BLaER1 treated with 17β-estradiol and CSF1 and Interleukin-3, amounts not matched to agents 10 nM and 100 nM (cell line): ENCODE results near the gene NTN3.
A peak's percentile ranks its signal among the peaks of the same experiment; 100 is the strongest.

Source experiments
- H3K27ac ChIP-seq, 11 experiments: shearing (Covaris generic); formaldehyde crosslinking; 2 replicates each; pipeline ENCODE4 v1.8.1; 2022
- H3K27me3 ChIP-seq, 11 experiments: shearing (Covaris generic); formaldehyde crosslinking; 2 replicates each; pipeline ENCODE4 v1.8.1; 2022
- H3K36me3 ChIP-seq, 11 experiments: shearing (Covaris generic); formaldehyde crosslinking; 2 replicates each; pipeline ENCODE4 v1.8.1; 2022
- H3K4me1 ChIP-seq, 10 experiments: shearing (Covaris generic); formaldehyde crosslinking; 2 replicates each; pipeline ENCODE4 v1.8.1; 2022
- H3K4me2 ChIP-seq, 11 experiments: shearing (Covaris generic); formaldehyde crosslinking; 2 replicates each; pipeline ENCODE4 v1.8.1; 2022
- H3K4me3 ChIP-seq, 10 experiments: shearing (Covaris generic); formaldehyde crosslinking; 2 replicates each; pipeline ENCODE4 v1.8.1; 2022
- H3K9ac ChIP-seq, 11 experiments: shearing (Covaris generic); formaldehyde crosslinking; 2 replicates each; pipeline ENCODE4 v1.8.1; 2022
- H3K9me3 ChIP-seq, 11 experiments: shearing (Covaris generic); formaldehyde crosslinking; replicated peaks in 1 of 11; 2 replicates each; pipeline ENCODE4 v1.8.1; 2022
- H4K20me1 ChIP-seq, 11 experiments: shearing (Covaris generic); formaldehyde crosslinking; 2 replicates each; pipeline ENCODE4 v1.8.1; 2022
- Cebpa-rat ChIP-seq, 11 experiments: shearing (Covaris generic); IDR thresholded peaks; 2 replicates each; pipeline ENCODE4 v1.8.1; 2022

NTN3 gene

DNA sequence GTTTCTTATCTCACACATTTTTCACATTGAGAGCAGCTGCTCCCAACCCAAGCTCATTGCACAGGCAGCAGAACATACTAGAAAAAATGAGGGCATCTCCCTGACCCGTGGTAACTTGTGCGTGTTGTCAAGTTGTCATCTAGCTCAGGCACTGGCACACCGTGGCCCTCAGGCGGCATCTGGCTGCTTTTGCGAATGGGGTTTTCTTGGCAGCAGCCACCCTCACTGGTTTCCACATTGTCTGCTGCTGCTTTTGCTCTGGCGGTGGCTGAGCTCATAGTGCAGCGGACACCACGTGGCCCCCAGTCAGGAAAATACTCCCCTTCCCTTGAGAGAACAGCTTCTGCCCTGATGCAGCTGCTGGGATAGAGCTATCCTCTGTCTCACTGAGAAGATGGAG, 20.6 kb upstream of the NTN3 start:
- H4K20me1 ChIP-seq: peaks cover 0 to 93% (median 61%) of the 10 kb centered on the region in 11 experiments; a peak in 15 of 22 replicates
- no peaks in the 10 kb centered on the region for H3K27me3 ChIP-seq
- H3K9me3 ChIP-seq: no peaks in the 10 kb centered on the region
- peaks cover 47 to 100% (median 97%) of the 10 kb centered on the region in 11 experiments for H3K36me3 ChIP-seq
- H3K27ac ChIP-seq: peak overlapping the region in 2 of 11 experiments; percentile 60 to 61; a peak in 2 of 22 replicates
- no peak for TF ChIP-seq Cebpa-rat (IDR thresholded peaks at IDR 0.05)
- H3K4me1 ChIP-seq: peaks cover 0 to 26% (median 21%) of the 10 kb centered on the region in 10 experiments; a peak in 19 of 20 replicates
- H3K4me2 ChIP-seq: peak overlapping the region in 7 of 11 experiments; percentile 40 to 64 (median 51); a peak in 8 of 22 replicates
- H3K4me3 ChIP-seq: no peak overlapping the region
- peak overlapping the region in 4 of 11 experiments; percentile 18 to 50 (median 46); a peak in 6 of 22 replicates for H3K9ac ChIP-seq

DNA sequence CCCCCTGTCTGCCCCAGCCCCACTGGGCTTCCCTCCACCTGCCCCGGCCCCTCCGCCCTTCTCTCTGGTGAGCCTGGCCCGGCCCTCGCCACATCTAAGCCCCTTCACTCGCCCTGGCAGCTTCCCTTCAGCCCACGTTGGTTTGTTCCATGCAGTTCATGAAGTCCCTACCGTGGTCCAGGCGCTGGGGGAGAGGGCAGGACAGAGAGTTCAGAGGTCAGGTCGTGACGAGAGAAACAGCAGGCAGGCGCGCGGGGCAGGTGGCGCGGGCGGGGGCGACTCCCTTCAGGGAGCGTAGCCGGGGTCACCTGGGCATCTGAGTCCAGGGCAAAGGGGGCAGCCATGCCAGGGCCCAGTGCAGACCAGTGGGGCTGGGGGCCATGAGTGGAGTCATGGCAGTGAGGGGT, 20.1 kb upstream of the NTN3 start:
- Histone ChIP-seq H3K4me3 (no peak overlapping the region), H3K4me1 (peaks cover 0 to 26% (median 21%) of the 10 kb centered on the region in 10 experiments; a peak in 19 of 20 replicates), H3K27me3 (no peaks in the 10 kb centered on the region), H3K4me2 (peak overlapping the region in 10 of 11 experiments; percentile 13 to 64 (median 44); a peak in 17 of 22 replicates), H3K9ac (peak overlapping the region in 7 of 11 experiments; percentile 18 to 57 (median 50); a peak in 12 of 22 replicates), H3K27ac (peak overlapping the region in 7 of 11 experiments; percentile 43 to 65 (median 50); a peak in 13 of 22 replicates), H4K20me1 (peaks cover 0 to 93% (median 63%) of the 10 kb centered on the region in 11 experiments; a peak in 15 of 22 replicates), H3K9me3 (no peaks in the 10 kb centered on the region), H3K36me3 (peaks cover 44 to 100% (median 97%) of the 10 kb centered on the region in 11 experiments)
- no peak for TF ChIP-seq Cebpa-rat (IDR thresholded peaks at IDR 0.05)

DNA sequence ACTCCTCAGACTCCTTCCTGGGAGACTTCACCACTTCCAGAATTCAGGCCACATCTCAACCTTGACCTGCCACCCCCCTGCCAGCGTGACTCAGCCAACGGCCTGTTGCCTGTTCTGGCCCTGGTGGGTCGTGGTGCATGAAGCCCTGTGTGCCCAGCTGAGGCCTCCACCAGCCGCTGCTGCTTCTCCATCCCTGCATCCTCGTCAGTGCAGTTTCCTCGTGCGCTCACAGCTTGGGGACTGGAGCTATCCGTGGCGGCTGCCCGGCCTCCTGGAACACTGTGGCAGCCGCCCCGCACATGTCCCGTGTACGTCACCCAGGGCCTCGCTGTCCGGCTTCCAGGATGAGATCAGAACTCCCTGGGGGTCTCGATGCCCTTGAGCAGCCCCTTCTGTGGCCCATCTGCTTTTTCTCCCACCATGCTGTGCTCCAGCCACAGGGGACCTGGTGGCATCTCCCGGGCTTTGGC, 19.2 kb upstream of the NTN3 start:
- Histone ChIP-seq H3K4me3 (no peak overlapping the region), H4K20me1 (peaks cover 0 to 93% (median 63%) of the 10 kb centered on the region in 11 experiments; a peak in 15 of 22 replicates), H3K9ac (peak overlapping the region in 8 of 11 experiments; percentile 18 to 60 (median 53); a peak in 13 of 22 replicates), H3K4me2 (peak overlapping the region in 9 of 11 experiments; percentile 2 to 64 (median 44); a peak in 18 of 22 replicates), H3K27ac (peak overlapping the region in 7 of 11 experiments; percentile 43 to 65 (median 52); a peak in 13 of 22 replicates), H3K4me1 (peaks cover 0 to 26% (median 21%) of the 10 kb centered on the region in 10 experiments; a peak in 19 of 20 replicates), H3K9me3 (no peaks in the 10 kb centered on the region), H3K27me3 (no peaks in the 10 kb centered on the region), H3K36me3 (peaks cover 43 to 100% (median 97%) of the 10 kb centered on the region in 11 experiments)
- TF ChIP-seq Cebpa-rat (IDR thresholded peaks at IDR 0.05): no peak

DNA sequence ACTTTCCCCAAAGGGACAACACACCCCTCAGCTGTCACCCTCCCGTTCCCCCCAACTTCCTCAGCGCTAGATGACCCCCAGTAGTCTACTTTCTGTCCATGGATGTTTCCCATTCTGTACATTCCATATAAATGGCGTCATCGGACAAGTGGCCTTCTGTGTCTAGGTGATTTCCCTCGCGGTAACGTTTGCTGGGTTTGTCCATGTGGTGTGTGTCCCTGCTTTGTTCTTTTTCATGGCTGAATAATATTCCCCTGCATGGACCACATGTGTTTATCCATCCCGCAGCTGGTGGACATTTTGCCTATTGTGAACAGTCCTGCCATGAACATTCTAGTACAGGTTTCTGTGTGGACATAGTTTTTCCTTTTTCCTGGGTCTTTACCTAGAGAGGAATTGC, 18.4 kb upstream of the NTN3 start:
- Histone ChIP-seq H3K9ac (no peak overlapping the region), H3K27me3 (no peaks in the 10 kb centered on the region), H3K4me3 (no peak overlapping the region), H4K20me1 (peaks cover 0 to 93% (median 66%) of the 10 kb centered on the region in 11 experiments; a peak in 15 of 22 replicates), H3K4me2 (peak overlapping the region in 2 of 11 experiments; percentile 40 to 54; a peak in 2 of 22 replicates), H3K9me3 (no peaks in the 10 kb centered on the region), H3K27ac (peak overlapping the region in 2 of 11 experiments; percentile 52 to 61; a peak in 2 of 22 replicates), H3K36me3 (peaks cover 40 to 100% (median 97%) of the 10 kb centered on the region in 11 experiments), H3K4me1 (peaks cover 0 to 26% (median 21%) of the 10 kb centered on the region in 10 experiments; a peak in 19 of 20 replicates)
- no peak for TF ChIP-seq Cebpa-rat (IDR thresholded peaks at IDR 0.05)

GRCh38 chr16:2455081-2455845, 15.8 kb upstream of the NTN3 start:
- Histone ChIP-seq H3K9ac (peak overlapping the region in 1 of 11 experiments; percentile 38; a peak in 1 of 22 replicates), H3K4me1 (peaks cover 19 to 45% (median 38%) of the 10 kb centered on the region in 10 experiments)

DNA sequence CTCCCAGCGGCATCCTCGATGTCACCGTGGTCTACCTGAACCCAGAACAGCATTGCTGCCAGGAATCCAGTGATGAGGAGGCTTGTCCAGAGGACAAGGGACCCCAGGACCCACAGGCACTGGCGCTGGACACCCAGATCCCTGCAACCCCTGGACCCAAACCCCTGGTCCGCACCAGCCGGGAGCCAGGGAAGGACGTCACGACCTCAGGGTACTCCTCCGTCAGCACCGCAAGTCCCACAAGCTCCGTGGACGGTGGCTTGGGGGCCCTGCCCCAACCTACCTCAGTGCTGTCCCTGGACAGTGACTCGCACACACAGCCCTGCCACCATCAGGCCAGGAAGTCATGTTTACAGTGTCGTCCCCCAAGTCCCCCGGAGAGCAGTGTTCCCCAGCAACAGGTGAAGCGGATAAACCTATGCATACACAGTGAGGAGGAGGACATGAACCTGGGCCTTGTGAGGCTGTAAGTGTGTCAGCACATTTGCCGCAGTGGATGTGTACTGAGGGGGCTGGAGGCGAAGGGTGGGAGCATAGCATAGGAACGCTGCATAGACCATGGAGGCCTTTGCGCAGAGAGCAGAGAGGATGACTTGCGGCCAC, 14.4 kb upstream of the NTN3 start:
- Histone ChIP-seq H3K27me3 (no peaks in the 10 kb centered on the region), H3K4me2 (no peak overlapping the region), H3K9me3 (no peaks in the 10 kb centered on the region), H3K36me3 (peaks cover 25 to 81% (median 65%) of the 10 kb centered on the region in 11 experiments), H3K4me1 (peaks cover 33 to 45% (median 41%) of the 10 kb centered on the region in 10 experiments), H4K20me1 (peaks cover 0 to 93% (median 69%) of the 10 kb centered on the region in 11 experiments; a peak in 16 of 22 replicates), H3K4me3 (no peak overlapping the region), H3K27ac (no peak overlapping the region), H3K9ac (no peak overlapping the region; a peak in 1 of 22 replicates)
- no peak for TF ChIP-seq Cebpa-rat (IDR thresholded peaks at IDR 0.05)

More at GRCh38 chr16:2455081-2455845, 15.8 kb upstream of the NTN3 start:
- H3K27me3 ChIP-seq: no peaks in the 10 kb centered on the region
- no peak for TF ChIP-seq Cebpa-rat (IDR thresholded peaks at IDR 0.05)
- H3K36me3 ChIP-seq: peaks cover 25 to 87% (median 77%) of the 10 kb centered on the region in 11 experiments
- H4K20me1 ChIP-seq: peaks cover 0 to 93% (median 73%) of the 10 kb centered on the region in 11 experiments; a peak in 16 of 22 replicates
- H3K4me3 ChIP-seq: no peak overlapping the region
- H3K27ac ChIP-seq: no peak overlapping the region
- no peaks in the 10 kb centered on the region for H3K9me3 ChIP-seq
- H3K4me2 ChIP-seq: no peak overlapping the region

DNA sequence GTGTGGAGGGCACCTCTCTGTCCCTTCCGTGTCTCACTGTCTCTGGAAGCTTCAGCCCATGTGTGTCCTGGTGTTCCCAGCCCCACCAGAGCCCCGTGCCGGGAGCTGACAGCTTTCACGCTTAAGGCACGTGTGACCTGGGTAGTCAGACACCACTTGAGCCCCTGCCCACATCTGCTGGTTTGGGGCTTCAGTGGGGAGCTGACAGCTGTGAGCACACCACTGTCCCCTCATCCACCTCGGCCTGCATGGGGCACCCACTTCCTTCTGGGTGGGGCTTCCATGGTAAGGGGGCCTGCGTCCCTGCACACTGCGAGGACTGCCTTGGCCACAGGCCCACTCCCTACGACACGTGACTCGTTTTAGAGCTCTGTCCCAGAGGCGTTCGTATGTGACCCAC, 13.8 kb upstream of the NTN3 start:
- Histone ChIP-seq H3K27ac (no peak overlapping the region), H3K27me3 (no peaks in the 10 kb centered on the region), H3K9me3 (no peaks in the 10 kb centered on the region), H3K36me3 (peaks cover 22 to 81% (median 62%) of the 10 kb centered on the region in 11 experiments), H3K9ac (peak overlapping the region in 2 of 11 experiments; percentile 24 to 26; a peak in 2 of 22 replicates), H3K4me2 (no peak overlapping the region), H4K20me1 (peaks cover 0 to 93% (median 64%) of the 10 kb centered on the region in 11 experiments; a peak in 16 of 22 replicates), H3K4me3 (no peak overlapping the region), H3K4me1 (peaks cover 30 to 45% (median 39%) of the 10 kb centered on the region in 10 experiments)
- no peak for TF ChIP-seq Cebpa-rat (IDR thresholded peaks at IDR 0.05)

GRCh38 chr16:2457946-2458345, 13.2 kb upstream of the NTN3 start:
- TF ChIP-seq Cebpa-rat (IDR thresholded peaks at IDR 0.05): no peak
- H4K20me1 ChIP-seq: peaks cover 0 to 93% (median 63%) of the 10 kb centered on the region in 11 experiments; a peak in 16 of 22 replicates
- H3K4me3 ChIP-seq: no peak overlapping the region
- no peak overlapping the region for H3K27ac ChIP-seq
- H3K36me3 ChIP-seq: peaks cover 17 to 80% (median 59%) of the 10 kb centered on the region in 11 experiments
- H3K9me3 ChIP-seq: no peaks in the 10 kb centered on the region
- H3K4me2 ChIP-seq: 0 out of 22 replicates have a peak overlapping the region, but pooled peaks of 2 of the 11 experiments have one; percentile 4 to 88
- H3K4me1 ChIP-seq: peaks cover 33 to 50% (median 42%) of the 10 kb centered on the region in 10 experiments
- no peaks in the 10 kb centered on the region for H3K27me3 ChIP-seq
- peak overlapping the region in 1 of 11 experiments; percentile 26; a peak in 1 of 22 replicates for H3K9ac ChIP-seq
